ENCODE measurements around the gene PPIB.

PPIB gene

DNA sequence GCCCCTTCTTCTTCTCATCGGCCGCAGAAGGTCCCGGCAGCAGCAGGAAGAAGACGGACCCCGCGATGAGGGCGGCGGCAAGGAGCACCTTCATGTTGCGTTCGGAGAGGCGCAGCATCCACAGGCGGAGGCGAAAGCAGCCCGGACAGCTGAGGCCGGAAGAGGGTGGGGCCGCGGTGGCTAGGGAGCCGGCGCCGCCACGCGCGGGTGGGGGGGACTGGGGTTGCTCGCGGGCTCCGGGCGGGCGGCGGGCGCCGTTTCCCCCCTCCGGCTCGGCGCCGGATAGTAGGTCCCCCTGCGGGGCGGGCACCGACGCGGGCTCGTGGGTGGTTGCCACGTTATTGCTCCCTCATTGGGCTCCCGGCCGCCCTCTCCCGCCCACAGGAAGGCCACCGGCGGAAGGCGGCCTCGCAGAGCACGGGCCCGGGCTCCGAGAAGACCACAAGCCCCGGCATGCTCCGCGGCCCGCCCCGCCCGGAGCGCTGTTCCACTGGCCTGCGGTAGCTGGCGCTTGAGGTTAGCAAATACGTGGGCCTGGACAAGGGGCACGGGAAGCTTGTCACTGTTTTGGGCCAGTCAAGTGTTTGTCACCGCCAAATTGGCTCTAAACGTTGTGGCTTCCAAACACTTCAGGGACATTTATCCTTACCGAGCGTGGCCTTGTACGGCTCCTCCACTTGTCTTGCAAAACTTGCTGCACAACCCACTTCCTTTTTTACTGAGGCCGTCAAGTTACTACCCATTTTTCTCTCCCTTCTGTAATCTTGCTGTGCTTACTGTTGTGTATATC, at the start of gene PPIB:
Gene PPIB (minus strand): TSS at position 154 of the 790 bp plus-strand sequence. CDS start 36 bp downstream, at position 118.
- peak; percentile 99 for DNase-seq

DNA sequence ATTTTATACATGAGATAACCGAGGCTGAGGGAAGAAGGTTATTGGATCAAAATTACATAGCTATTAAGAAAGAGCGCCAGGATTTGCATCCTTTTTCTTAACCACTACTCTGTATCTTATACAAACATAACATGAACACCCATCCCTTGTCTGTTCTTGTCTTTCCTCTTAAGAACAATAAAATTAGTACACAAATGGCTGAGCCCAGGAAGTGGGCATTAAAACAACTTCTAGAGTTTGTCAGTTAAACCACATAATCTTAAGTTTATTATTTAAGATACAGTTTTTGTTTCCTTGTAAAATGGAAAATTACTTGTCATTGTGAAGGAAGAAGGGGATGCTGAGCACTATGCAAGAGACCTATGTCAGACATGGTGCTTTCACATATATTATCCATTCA, 48.9 kb upstream of the PPIB start:
- no peak for DNase-seq

DNA sequence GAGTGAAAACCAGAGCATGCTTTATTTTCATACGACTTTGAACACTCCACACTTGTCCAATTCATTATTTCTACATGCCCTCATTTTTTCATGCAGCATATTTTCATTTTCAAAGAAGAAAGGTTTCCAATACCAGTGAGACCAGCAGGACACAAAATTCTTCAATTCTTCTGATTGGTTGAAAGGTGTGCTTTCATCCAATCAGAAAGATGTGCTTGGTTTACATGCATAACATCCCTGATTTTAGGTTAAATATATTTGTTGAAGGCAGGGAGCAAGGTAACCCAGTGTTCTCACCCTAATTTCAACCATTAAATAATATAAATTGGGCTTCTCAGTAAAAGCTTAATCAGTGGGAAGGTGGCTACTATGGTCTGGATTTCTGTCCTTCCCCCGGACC, 47.5 kb upstream of the PPIB start:
- DNase-seq = no peak

DNA sequence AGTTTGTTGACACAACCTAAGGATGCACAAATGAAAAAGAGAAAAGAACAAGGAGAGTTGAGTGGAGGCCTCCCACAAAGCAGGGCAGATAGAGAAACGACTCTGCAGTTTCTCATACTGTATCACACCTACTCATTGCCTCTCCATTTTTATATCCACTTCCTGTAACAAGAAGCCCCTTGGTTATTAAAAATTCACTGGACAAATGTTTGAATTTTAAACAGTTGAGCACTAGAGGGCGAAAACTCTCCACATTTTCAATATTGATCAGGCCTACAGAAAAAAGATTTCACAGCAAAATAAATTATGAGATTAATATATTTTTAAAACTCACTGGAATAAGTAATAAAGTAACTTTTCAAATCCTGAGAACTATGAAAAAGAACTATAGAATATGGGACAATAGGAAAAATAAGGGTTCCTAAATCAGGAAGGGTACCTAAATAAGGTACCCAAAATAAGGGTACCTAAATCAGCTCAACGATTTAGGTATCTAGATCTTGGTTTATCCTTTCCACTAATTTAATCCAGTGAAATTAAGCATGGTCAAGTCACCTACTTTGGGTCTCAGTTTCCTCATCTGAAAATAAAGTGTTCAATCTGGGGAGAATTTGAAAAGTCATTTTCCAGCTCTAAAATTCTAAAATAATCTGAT, 47.0 kb upstream of the PPIB start:
- DNase-seq = no peak

DNA sequence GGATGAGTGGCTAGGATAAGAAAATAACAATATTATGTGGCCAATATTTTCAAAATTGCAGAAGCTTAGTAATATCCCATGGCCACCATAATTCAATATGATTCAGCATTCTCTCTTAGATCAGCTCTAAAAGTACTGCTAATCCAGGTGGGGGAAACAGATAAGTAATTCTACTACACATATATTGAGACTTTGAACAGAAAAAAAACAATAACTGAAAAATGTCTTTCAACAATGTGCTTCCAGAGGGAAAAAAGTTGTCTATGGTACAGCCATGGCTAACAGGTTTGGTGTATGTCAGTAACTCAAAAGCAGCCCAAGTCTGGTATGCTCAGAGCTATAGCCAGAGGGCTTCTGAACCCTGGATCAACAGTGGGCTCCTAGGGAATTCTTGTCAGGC, 42.4 kb upstream of the PPIB start:
- DNase-seq = no peak

DNA sequence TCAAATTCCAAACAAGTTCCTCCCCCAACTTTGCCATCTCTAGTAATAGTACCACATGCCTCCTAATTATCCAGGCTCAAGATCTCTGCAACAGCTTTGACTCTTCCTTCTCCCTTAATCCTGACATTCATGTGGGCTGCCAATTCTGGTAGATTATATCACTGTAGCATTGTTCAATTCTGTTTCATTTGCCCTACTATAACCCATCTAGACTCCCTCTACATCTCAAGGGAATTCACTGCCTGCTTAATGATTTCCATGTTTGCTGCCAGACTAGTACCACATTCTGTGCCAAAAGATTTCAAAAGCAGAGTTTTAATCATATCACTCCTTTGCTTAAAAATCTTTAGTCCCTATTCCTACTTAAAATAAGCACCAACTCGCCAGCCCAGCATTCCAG, 34.6 kb upstream of the PPIB start:
- DNase-seq = no peak

DNA sequence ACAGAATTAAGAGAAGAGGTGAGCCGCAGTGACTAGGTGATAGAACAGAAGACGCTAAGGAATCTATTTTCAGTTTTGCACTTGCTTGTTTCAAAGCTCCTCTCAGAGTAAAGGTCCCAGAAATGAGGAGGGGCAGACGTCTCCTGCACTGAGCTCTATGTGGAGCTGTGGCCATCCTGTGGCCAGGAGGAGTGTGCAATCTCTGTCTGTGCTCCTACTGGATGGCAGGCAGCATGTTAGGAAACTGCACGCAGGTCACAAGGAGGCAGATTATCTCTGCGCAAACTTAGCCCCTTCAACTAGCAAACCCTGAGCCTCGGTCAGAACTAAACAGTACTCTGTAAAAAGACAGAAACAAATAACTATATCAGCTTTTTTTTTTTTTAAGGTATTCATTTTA, 31.1 kb upstream of the PPIB start:
- DNase-seq = no peak

DNA sequence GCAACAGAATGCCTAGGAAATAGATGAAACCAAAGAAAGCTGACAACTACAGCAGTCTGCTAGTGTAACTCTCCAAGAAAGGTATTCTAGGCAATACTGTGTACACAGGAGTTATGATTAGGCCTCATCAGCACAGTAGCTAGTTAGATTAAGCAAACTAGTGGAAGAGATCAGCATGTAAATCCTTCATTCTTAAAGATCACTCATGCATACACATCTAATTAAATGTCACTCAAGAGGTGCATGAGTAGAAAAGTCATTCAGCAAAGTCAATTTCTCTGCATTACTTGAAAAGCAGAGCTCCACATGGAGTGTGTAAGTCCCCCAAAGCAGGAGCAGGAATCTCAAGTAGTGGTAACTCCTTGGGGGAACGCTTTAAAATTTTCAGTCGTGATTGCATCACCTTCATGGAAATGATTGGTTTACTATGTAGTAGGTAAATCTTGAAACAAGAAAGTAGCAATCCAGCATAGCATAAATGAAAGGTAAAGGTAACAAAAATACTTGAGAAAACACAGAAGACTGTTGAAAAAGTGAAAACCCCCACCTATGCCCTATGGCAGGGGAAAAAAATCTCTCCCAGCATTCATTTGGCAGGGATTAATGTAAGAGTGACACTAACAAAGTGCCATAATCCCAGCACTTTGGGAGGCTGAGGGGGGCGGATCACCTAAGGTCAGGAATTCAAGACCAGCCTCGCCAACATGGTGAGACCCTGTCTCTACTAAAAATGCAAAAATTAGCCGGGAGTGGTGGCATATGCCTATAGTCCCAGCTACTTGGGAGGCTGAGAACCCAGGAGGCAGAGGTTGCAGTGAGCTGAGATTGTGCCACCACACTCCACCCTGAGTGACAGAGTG, 29.4 kb upstream of the PPIB start:
- DNase-seq = no peak

DNA sequence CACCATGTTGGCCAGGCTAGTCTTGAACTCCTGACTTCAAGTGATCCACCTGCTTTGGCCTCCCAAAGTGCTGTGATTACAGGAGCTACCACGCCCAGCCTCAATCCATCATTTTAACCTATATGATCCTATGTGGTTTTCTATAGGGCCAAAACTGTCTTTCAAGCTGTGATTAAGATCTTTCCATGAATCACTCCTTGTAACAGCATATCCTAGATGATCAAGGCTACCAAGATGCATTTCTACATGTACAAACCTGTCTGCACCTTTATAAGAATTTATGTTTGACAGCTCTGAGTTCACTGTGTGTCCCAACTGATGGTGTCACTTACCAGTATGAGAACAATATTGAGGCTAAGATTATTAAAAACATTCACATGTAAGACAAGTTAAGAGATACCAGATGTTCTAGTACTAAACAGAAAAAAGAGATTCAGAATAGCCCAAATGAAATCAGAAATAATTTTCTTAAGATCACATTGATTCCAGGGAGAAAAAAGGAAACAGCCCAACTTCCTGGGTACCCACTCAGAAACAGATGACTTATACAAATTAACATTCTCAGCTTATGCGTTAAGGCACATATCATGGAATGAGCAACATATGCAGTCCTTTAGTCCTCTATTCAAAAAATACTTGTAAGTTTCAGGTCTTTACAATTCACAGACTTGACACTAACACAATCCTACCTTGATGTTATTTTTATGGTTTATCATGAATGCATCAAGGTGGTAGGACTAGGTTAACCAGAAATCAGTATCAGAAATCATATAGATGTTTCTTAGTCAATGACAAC, 24.8 kb upstream of the PPIB start:
- DNase-seq = no peak

DNA sequence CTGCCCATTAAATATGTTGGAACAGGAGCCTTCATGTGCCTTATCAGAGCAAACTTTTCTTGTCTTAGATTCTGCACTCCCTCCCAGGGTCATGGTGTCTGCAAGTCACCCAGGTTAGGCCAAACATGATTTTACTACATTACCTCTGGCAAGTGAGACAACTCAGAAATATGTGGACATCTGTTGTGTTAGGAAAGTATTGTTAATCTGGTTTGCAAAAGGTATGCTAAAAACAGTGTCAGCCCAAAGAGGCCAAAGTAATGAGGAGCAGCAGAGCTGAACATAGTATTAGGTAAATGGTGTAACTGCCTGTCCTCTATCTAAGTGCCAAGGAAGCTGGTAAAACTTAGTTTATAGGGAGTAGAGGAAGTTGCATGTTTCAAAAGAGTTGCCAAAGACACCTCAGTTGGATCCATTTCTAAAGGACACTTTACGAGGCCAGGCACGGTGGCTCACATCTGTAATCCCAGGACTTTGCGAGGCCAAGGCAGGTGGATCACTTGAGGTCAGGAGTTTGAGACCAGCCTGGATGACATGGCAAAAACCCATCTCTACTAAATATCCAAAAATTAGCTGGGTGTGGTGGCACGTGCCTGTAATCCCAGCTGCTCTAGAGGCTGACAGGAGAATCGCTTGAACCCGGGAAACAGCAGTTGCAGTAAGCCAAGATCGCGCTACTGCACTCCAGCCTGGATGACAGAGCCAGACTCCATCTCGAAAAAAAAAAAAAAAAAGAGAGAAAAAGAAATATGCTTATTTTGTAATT, 22.5 kb upstream of the PPIB start:
- DNase-seq = no peak

DNA sequence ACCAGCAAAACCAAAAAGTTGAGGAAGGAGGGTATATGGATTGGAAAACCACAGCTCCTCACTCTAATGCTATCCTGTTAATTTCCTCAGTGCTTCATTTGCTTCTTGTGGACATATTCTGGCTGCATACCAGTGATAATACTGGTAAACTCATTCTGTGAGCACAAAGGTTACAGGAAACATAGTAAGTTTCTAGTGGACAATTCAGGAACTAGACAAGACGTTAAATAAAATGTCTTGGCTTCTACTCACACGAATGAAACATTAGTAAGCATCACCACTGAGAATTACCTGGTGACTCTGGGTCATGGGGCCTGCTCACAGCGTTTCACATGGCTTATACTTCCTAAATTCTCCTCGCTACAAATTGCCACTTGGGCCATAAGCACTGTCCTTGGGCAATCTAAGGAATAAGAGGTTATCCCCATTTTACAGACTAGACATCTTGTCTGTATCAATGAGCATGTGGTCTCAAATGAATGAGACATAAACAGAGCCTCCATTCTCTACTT, 20.1 kb upstream of the PPIB start:
- DNase-seq = no peak

DNA sequence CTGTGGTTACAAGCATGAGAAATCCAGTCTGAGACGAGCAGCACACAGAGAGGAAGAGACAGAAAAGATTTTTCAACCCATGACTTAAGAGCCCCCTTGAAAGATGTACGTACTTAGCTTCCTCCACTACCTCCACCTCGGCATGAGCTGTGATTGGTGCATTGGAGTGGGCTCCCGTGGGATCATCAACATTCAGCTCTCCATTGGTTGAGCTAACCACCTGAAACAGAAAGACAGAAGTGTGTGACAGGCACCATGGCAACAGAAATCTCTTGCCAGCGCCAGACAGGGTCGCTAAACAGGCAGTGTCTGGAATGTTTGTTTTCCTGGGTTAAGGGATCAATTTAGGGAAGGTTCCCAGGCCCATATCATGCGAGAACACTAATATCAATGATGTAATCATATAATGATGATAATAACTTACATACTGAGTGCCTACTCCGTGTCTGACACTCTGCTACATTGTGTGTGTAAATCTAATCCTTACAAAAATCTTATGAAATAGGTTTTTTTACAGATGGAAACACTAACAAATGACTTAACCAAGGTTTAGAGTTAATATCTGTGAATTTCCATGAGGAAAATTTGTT, 17.5 kb upstream of the PPIB start:
- no peak for DNase-seq

DNA sequence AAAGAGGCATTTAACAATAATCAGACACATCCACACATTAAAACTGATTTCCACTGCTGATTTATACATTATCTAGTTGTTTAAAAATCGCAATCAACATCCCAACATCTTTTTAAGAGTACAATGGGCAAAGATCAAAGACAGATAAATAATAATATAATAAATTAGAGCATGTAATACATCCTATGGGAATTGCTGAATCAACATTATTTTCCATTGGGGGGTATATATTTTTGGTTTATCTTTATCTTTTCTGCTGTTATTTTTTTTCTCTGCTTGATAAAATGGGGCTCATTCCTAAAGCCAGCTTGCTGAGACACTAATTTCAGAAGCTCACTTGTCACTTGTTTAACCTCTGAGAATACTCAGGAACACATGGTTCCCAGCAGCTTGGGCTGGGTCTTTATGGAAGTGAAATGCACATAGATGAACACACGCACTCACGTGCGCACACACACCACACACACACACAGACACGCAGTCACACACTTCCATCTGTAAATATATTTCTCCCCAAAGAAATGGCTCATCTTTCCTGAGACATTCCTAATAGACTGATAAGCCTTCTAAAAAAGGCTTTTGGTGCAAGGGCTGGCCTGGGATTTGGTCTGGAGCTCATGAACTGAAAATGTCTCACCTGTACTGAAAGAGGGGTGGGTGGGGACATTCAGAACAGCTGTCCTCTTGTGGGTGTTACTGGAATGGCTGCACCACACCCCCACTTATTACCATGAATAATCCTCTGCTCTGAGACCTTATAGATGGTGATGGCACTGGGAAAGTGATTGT, 3.5 kb upstream of the PPIB start:
- DNase-seq = no peak

DNA sequence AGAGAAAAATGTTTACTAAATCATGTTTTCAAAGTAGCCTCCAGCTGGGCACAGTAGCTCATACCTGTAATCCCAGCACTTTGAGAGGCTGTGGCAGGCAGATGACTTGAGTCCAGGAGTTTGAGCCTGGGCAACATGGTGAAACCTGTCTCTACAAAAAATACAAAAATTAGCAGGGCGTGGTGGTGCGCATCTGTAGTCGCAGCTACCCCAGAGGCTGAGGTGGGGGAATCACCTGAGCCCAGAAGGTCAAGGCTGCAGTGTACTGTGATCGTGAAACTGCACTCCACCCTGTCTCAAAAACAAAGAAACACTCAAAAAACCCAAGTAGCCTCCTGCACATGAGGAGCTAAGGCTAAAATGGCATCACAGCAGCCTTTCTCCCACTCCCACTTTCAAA, 1.6 kb upstream of the PPIB start:
- no peak for DNase-seq

DNA sequence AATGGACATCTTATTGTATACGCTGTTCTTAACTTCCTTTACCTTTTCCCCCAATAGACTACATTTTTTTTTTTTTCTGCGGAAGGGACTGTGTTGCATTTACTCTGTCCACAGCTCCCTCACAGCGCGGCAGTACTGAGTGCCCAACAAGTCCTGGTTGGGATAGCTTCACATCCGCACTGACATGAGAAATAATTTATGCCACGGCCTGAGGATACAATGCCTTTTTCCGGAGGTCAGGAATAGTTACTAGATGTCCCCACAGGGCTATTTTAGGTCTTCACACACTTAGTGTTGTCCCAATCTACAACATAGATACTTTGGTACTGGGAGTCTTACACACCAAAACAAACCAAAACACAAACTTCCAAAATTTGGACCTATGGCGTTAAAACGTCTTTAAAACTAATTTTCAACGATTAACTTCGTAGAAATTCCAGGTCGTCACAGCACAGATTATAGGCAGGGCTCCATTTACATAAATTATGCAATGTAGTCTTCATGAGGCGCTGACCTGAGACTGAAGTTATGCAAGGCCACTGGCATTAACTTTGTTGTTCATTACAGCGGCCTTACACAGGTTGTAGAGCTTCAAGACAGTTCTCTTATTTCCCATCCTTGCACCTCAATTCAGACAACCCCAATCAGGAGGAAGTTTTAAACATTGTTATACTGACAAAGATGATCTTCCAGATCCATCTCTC, 989 bp upstream of the PPIB start:
- no peak for DNase-seq

DNA sequence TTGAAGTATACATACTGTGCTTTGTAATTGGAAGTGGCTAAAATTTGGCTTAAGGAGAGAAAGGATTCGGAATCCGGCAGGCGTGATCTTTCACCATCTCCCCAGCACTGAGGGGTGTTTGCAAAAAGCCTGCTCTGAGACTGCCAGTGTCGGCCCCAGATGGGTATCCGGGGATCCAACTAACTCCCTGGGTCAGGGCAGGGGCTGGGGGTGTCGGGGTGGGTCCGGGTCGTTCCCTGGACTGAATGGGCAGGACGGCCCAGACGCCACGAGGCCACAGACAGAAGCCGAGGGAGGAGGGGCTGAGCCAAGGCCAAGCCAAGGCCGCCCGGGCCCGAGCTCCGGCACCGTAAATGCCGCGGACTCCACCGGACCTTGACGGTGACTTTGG, 349 bp downstream of the PPIB start:
- no peak for DNase-seq

DNA sequence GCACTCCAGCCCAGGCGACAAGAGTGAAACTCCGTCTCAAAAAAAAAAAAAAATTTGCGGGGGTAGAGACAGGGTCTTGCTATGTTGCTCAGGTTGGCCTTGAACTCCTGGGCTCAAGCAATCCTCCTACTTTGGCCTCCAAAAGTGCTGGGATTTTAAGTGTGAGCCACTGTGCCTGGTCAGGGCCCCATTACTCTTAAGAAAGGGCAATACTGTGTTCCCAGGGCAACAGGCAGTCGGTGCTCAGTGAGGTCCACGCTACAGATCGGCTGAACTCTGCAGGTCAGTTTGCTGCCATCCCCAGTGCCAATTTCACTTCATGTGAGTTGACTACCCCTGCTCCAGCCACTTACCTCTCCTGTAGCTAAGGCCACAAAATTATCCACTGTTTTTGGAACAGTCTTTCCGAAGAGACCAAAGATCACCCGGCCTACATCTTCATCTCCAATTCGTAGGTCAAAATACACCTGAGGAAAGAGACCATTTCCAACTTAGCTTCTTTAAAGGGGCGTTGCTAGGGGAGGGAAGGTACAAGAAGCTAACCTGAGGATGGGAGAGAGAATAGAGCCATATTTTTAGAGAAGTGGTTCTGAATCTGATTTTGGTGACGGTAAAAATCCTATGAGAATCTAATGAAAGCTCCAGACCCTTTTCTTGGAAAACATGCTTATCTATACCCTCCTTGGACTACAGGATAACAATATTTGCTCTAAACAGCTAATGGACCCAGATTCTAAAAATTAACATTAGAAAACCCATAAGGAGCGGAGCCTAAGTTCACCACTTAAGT, 939 bp downstream of the PPIB start:
- no peak for DNase-seq

DNA sequence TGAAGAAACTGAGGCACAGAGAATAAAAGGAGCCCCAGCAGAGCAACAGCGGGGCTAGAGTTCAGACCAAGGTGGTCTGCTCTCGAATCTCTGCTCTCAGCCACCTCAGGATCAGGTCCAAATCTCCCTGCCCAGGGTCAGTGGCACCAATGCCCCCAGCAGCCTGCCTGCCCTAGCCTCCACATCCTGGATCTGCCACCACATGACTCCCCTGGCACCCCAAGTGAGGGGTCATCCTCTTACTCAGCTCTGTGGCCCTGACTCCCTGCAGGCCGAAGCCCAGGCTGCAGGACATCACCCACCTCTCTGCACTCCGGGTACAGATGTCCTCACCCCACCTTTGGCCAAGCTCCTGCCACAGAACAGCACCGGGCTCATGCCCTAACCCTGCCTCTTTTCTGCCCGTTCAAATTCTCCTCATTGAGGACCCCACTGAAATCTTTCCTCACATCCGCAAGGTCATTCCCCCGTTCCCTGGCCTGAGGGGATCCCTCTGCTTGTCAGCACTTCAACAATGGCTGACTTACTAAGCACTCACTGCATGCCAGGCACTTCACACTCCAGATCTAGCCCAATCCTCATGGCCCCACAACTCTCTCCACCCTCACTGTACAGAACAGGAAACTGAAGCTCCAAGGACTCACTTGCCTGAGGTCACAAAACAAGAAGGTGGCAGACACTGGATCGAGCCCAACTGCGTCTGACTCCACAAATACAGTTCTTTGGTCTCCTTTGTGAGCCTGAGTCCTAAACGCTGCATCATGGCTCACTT, 4.3 kb downstream of the PPIB start:
- no peak for DNase-seq

All from femur (tissue), 1 donor.